Globus pallidus (tissue), 1 donor: Measurements from ENCODE around the gene GUK1.
A peak's percentile ranks its signal among the peaks of the same experiment; 100 is the strongest.

Experiments
- DNase-seq: peaks from one replicate; pipeline ENCODE4 v3.0.0-alpha.2; 2015; ENCODE audit warnings: low spot score

Gene GUK1

GRCh38 chr1:228139931-228140723, at the start of gene GUK1:
TSS of gene GUK1 (plus strand) at chr1:228140279. CDS start at chr1:228140303, 24 bp downstream.
- DNase-seq, result peak; percentile 96

- no peak for DNase-seq
Observed at GRCh38 chr1:228090613-228091081, 49.4 kb upstream of the GUK1 start.

GRCh38 chr1:228091084-228091483, 49.0 kb upstream of the GUK1 start:
- DNase-seq, result no peak

- DNase-seq, result no peak
Observed at GRCh38 chr1:228092342-228093049, 47.6 kb upstream of the GUK1 start.

- no peak for DNase-seq
Observed at GRCh38 chr1:228093050-228093906, 46.8 kb upstream of the GUK1 start.

- DNase-seq, result no peak
Observed at GRCh38 chr1:228094432-228095016, 45.6 kb upstream of the GUK1 start.

- DNase-seq, result no peak
Observed at GRCh38 chr1:228095161-228095560, 44.9 kb upstream of the GUK1 start.

GRCh38 chr1:228095938-228096337, 44.1 kb upstream of the GUK1 start:
- no peak for DNase-seq

- no peak for DNase-seq
Observed at GRCh38 chr1:228096416-228097332, 43.4 kb upstream of the GUK1 start.

- DNase-seq, result no peak
Observed at GRCh38 chr1:228097333-228098081, 42.6 kb upstream of the GUK1 start.

GRCh38 chr1:228098323-228098931, 41.7 kb upstream of the GUK1 start:
- DNase-seq, result no peak

GRCh38 chr1:228099331-228099732, 40.7 kb upstream of the GUK1 start:
- DNase-seq, result no peak

GRCh38 chr1:228100822-228101613, 39.1 kb upstream of the GUK1 start:
- DNase-seq, result no peak

- DNase-seq, result no peak
Observed at GRCh38 chr1:228101614-228101993, 38.5 kb upstream of the GUK1 start.

GRCh38 chr1:228101994-228102790, 37.9 kb upstream of the GUK1 start:
- DNase-seq, result no peak

GRCh38 chr1:228102791-228103620, 37.1 kb upstream of the GUK1 start, which contains the start of gene C1orf35:
TSS of gene C1orf35 (minus strand) at chr1:228103325. CDS start at chr1:228103227, 98 bp downstream.
- DNase-seq, result peak; percentile 83
